Karpas-422 (cell line): ENCODE measurements around the gene PGAP6. TPM values are rescaled to one million over a fixed set of nuclear protein-coding genes. Genes with fewer than 3 reads are reported as not detected.
"Not testable (repeated sequence)": the region's sequence is repeated elsewhere in the genome, so short reads cannot be mapped to it uniquely, and the experiment has no call there.

ENCODE experiments used
- DNase-seq: peaks from one replicate; pipeline ENCODE4 v3.0.0-alpha.2; 2015
- H2AFZ ChIP-seq: fragments of 200-600 bp; sonication (generic); 2 replicates; pipeline ENCODE4 v1.6.1; 2014; ENCODE audit warnings: antibody characterized with exemption, low read length, mixed read lengths
- H3K27ac ChIP-seq: fragments of 200-600 bp; sonication (generic); 2 replicates; pipeline ENCODE4 v1.5.1; 2014; ENCODE audit warnings: mild to moderate bottlenecking, low read length, moderate library complexity
- H3K27me3 ChIP-seq: fragments of 200-600 bp; sonication (generic); 2 replicates; pipeline ENCODE4 v1.6.1; 2014; ENCODE audit warnings: low read length, mixed read lengths
- H3K36me3 ChIP-seq: fragments of 200-600 bp; sonication (generic); 2 replicates; pipeline ENCODE4 v1.6.1; 2014; ENCODE audit warnings: low read length, mixed read lengths; ENCODE audit not compliant: insufficient read depth
- H3K4me1 ChIP-seq: fragments of 200-600 bp; sonication (generic); 2 replicates; pipeline ENCODE4 v1.6.1; 2014; ENCODE audit warnings: mild to moderate bottlenecking, low read length, mixed read lengths
- H3K4me2 ChIP-seq: fragments of 200-600 bp; sonication (generic); 2 replicates; pipeline ENCODE4 v1.6.1; 2014; ENCODE audit warnings: low read length, low read depth, mild to moderate bottlenecking; ENCODE audit not compliant: poor library complexity, severe bottlenecking
- H3K4me3 ChIP-seq: fragments of 200-600 bp; sonication (generic); 2 replicates; pipeline ENCODE4 v1.5.1; 2014; ENCODE audit warnings: mild to moderate bottlenecking, antibody characterized with exemption, low read length, mixed read lengths
- H3K79me2 ChIP-seq: fragments of 200-600 bp; sonication (generic); 2 replicates; pipeline ENCODE4 v1.6.1; 2014; ENCODE audit warnings: mild to moderate bottlenecking, low read length, mixed read lengths
- H3K9ac ChIP-seq: fragments of 200-600 bp; sonication (generic); 2 replicates; pipeline ENCODE4 v1.6.0; 2014; ENCODE audit warnings: low read length
- H3K9me2 ChIP-seq: fragments of 200-600 bp; sonication (generic), shearing (Covaris generic); replicated peaks from 2 replicates; pipeline ENCODE4 v1.6.0; 2014; ENCODE audit warnings: mild to moderate bottlenecking, low read length, moderate library complexity; ENCODE audit not compliant: insufficient read depth
- H3K9me3 ChIP-seq: fragments of 300-700, 200-600 bp; sonication (generic); 2 replicates; pipeline ENCODE4 v1.6.1; 2014; ENCODE audit warnings: low read length, mixed read lengths
- H4K20me1 ChIP-seq: fragments of 200-600 bp; sonication (generic); 2 replicates; pipeline ENCODE4 v1.6.1; 2014; ENCODE audit warnings: mild to moderate bottlenecking, antibody characterized with exemption, low read length, low read depth; ENCODE audit not compliant: insufficient read depth
- total RNA-seq: library from RNA; depleted of rRNA; stranded (reverse); fragments of >200 nt; shearing (Covaris generic); gene quantifications from 2 replicates; pipeline ENCODE4 v1.2.3, GENCODE V29; 2014; ENCODE audit warnings: low replicate concordance

PGAP6 gene
- total RNA-seq, 1 experiment from 2014 or later: 58.1 TPM

- no peak for DNase-seq
- Histone ChIP-seq H3K36me3 (no peaks in the 10 kb centered on the region), H4K20me1 (no peaks in the 10 kb centered on the region; the same call in 1 of the 2 replicates), H3K9me3 (no peaks in the 10 kb centered on the region), H3K4me3 (no peak overlapping the region), H3K4me1 (peaks cover 25% of the 10 kb centered on the region), H3K27ac (no peak overlapping the region), H3K4me2 (no peak overlapping the region), H3K9ac (no peak overlapping the region), H3K27me3 (no peaks in the 10 kb centered on the region), H3K79me2 (peaks cover 13% of the 10 kb centered on the region), H2AFZ (no peak overlapping the region), H3K9me2 (no peaks in the 10 kb centered on the region)
Observed at GRCh38 chr16:378821-379182, 3.0 kb downstream of the PGAP6 start.

GRCh38 chr16:378113-378820, 3.5 kb downstream of the PGAP6 start:
- H3K4me3 ChIP-seq, H3K9ac ChIP-seq, H3K9me3 ChIP-seq, H3K27ac ChIP-seq, H3K9me2 ChIP-seq, H3K36me3 ChIP-seq, H3K27me3 ChIP-seq, H2AFZ ChIP-seq, DNase-seq, H4K20me1 ChIP-seq, H3K4me2 ChIP-seq: not testable (repeated sequence)
- Histone ChIP-seq H3K4me1 (peaks cover 20% of the 10 kb centered on the region), H3K79me2 (peaks cover 13% of the 10 kb centered on the region)

- no peak for DNase-seq
- no peak overlapping the region for H3K4me2 ChIP-seq
- no peak overlapping the region for H3K9ac ChIP-seq
- H3K9me3 ChIP-seq: no peaks in the 10 kb centered on the region
- no peak overlapping the region for H3K4me3 ChIP-seq
- no peak overlapping the region for H2AFZ ChIP-seq
- H3K4me1 ChIP-seq: peaks cover 12% of the 10 kb centered on the region
- peaks cover 13% of the 10 kb centered on the region for H3K79me2 ChIP-seq
- H3K9me2 ChIP-seq: no peaks in the 10 kb centered on the region
- H3K27ac ChIP-seq: no peak overlapping the region
- H4K20me1 ChIP-seq: no peaks in the 10 kb centered on the region; the same call in 1 of the 2 replicates
- no peaks in the 10 kb centered on the region for H3K36me3 ChIP-seq
- H3K27me3 ChIP-seq: no peaks in the 10 kb centered on the region
Observed at GRCh38 chr16:377419-377951, 4.3 kb downstream of the PGAP6 start.

- H3K9me3 ChIP-seq: no peaks in the 10 kb centered on the region
- H3K9me2 ChIP-seq: no peaks in the 10 kb centered on the region
- peaks cover 13% of the 10 kb centered on the region for H3K79me2 ChIP-seq
- no peak overlapping the region for H3K4me3 ChIP-seq
- H3K27ac ChIP-seq: no peak overlapping the region
- no peak overlapping the region for H3K4me2 ChIP-seq
- H3K4me1 ChIP-seq: peaks cover 8% of the 10 kb centered on the region
- H4K20me1 ChIP-seq: no peaks in the 10 kb centered on the region; the same call in 1 of the 2 replicates
- no peak overlapping the region for H3K9ac ChIP-seq
- no peak for DNase-seq
- H3K36me3 ChIP-seq: no peaks in the 10 kb centered on the region
- no peaks in the 10 kb centered on the region for H3K27me3 ChIP-seq
- H2AFZ ChIP-seq: no peak overlapping the region
Observed at GRCh38 chr16:376817-377418, 4.9 kb downstream of the PGAP6 start.

- Histone ChIP-seq H3K9me2 (no peaks in the 10 kb centered on the region), H3K79me2 (peaks cover 12% of the 10 kb centered on the region), H3K36me3 (no peaks in the 10 kb centered on the region), H4K20me1 (no peaks in the 10 kb centered on the region; the same call in 1 of the 2 replicates), H3K9me3 (no peaks in the 10 kb centered on the region), H3K4me3 (no peak overlapping the region), H3K4me2 (no peak overlapping the region), H3K4me1 (peaks cover 16% of the 10 kb centered on the region), H3K27ac (no peak overlapping the region), H3K27me3 (no peaks in the 10 kb centered on the region), H2AFZ (no peak overlapping the region), H3K9ac (no peak overlapping the region)
- no peak for DNase-seq
Observed at GRCh38 chr16:375927-376816, 5.6 kb downstream of the PGAP6 start.

GRCh38 chr16:375212-375611, 6.6 kb downstream of the PGAP6 start:
- Histone ChIP-seq H3K4me1 (peaks cover 15% of the 10 kb centered on the region), H3K27me3 (no peaks in the 10 kb centered on the region), H3K9ac (no peak overlapping the region), H3K4me3 (no peak overlapping the region), H3K9me2 (no peaks in the 10 kb centered on the region), H3K9me3 (no peaks in the 10 kb centered on the region), H2AFZ (no peak overlapping the region), H3K79me2 (0 out of 2 replicates have a peak, but pooled peaks cover 3% of the 10 kb centered on the region), H3K36me3 (no peaks in the 10 kb centered on the region), H3K27ac (no peak overlapping the region), H3K4me2 (no peak overlapping the region), H4K20me1 (no peaks in the 10 kb centered on the region)
- DNase-seq: no peak

- H3K27ac ChIP-seq: no peak overlapping the region
- H3K9me2 ChIP-seq: no peaks in the 10 kb centered on the region
- no peaks in the 10 kb centered on the region for H3K27me3 ChIP-seq
- no peak overlapping the region for H3K4me2 ChIP-seq
- no peak overlapping the region for H3K4me3 ChIP-seq
- H3K4me1 ChIP-seq: peaks cover 19% of the 10 kb centered on the region
- H3K9ac ChIP-seq: no peak overlapping the region
- DNase-seq: no peak
- H4K20me1 ChIP-seq: no peaks in the 10 kb centered on the region
- H3K79me2 ChIP-seq: no peaks in the 10 kb centered on the region; the same call in 1 of the 2 replicates
- no peak overlapping the region for H2AFZ ChIP-seq
- H3K36me3 ChIP-seq: no peaks in the 10 kb centered on the region
- no peaks in the 10 kb centered on the region for H3K9me3 ChIP-seq
Observed at GRCh38 chr16:374616-374926, 7.2 kb downstream of the PGAP6 start.
